Hepatocyte (in vitro differentiated cells): ENCODE data around the gene RBFOX2. TPM values are rescaled to one million over a fixed set of nuclear protein-coding genes. Genes with fewer than 3 reads are reported as not detected.

Experiments used
- DNase-seq: peaks from one replicate; pipeline ENCODE4 v3.0.0-alpha.2; 2016; ENCODE audit warnings: low spot score
- H2AFZ ChIP-seq: fragments of 200-600 bp; sonication (generic); 2 replicates; pipeline ENCODE4 v1.6.0; 2016; ENCODE audit warnings: antibody characterized with exemption, mild to moderate bottlenecking
- H3K27ac ChIP-seq: fragments of 200-600 bp; sonication (generic); 2 replicates; pipeline ENCODE4 v1.5.1; 2016; ENCODE audit warnings: mild to moderate bottlenecking
- H3K27me3 ChIP-seq: fragments of 200-600 bp; sonication (generic); 2 replicates; pipeline ENCODE4 v1.6.1; 2016
- H3K36me3 ChIP-seq: fragments of 200-600 bp; sonication (generic); replicated peaks from 2 replicates; pipeline ENCODE4 v1.5.1; 2016; ENCODE audit warnings: low read depth; ENCODE audit not compliant: insufficient read depth
- H3K4me1 ChIP-seq: fragments of 200-600 bp; sonication (generic); 2 replicates; pipeline ENCODE4 v1.5.1; 2016; ENCODE audit warnings: mild to moderate bottlenecking, moderate library complexity; ENCODE audit not compliant: insufficient read depth
- H3K4me2 ChIP-seq: fragments of 200-600 bp; sonication (generic); 2 replicates; pipeline ENCODE4 v1.6.0; 2016
- H3K4me3 ChIP-seq: fragments of 200-600 bp; sonication (generic); 2 replicates; pipeline ENCODE4 v1.5.1; 2016; ENCODE audit warnings: mild to moderate bottlenecking
- H3K79me2 ChIP-seq: fragments of 200-600 bp; sonication (generic); 2 replicates; pipeline ENCODE4 v1.6.0; 2017; ENCODE audit warnings: mild to moderate bottlenecking
- H3K9me2 ChIP-seq: fragments of 200-600 bp; sonication (generic); replicated peaks from 2 replicates; pipeline ENCODE4 v1.6.0; 2017; ENCODE audit warnings: mild to moderate bottlenecking; ENCODE audit not compliant: insufficient read depth
- H3K9me3 ChIP-seq: fragments of 200-600 bp; sonication (generic); 2 replicates; pipeline ENCODE4 v1.5.1; 2016; ENCODE audit warnings: low read depth, mild to moderate bottlenecking
- H4K20me1 ChIP-seq: fragments of 200-600 bp; sonication (generic); 2 replicates; pipeline ENCODE4 v1.6.0; 2016; ENCODE audit warnings: mild to moderate bottlenecking; ENCODE audit not compliant: insufficient read depth, poor library complexity, severe bottlenecking
- EZH2 ChIP-seq: fragments of 200-600 bp; sonication (generic); IDR thresholded peaks from 2 replicates; pipeline ENCODE4 v1.6.1; 2016; ENCODE audit warnings: antibody characterized with exemption, mild to moderate bottlenecking, borderline replicate concordance
- EZH2phosphoT487 ChIP-seq: fragments of 200-600 bp; sonication (generic); IDR thresholded peaks from one replicate; pipeline ENCODE4 v1.6.1; 2018; ENCODE audit warnings: antibody characterized with exemption, mild to moderate bottlenecking, low read depth, moderate library complexity; ENCODE audit not compliant: unreplicated experiment, severe bottlenecking
- WGBS: methylation state at CpG from one replicate; pipeline ENCODE4 v1.1.6; 2016; ENCODE audit warnings: low lambda C conversion rate; ENCODE audit errors: missing lambda C conversion rate; 5-methylcytosine and 5-hydroxymethylcytosine counted together
- polyA plus RNA-seq: library from polyadenylated mRNA; unstranded; fragments of >200 nt; fragmentation: Nextera tagmentation; extraction: Ambion mirVana; gene quantifications from 2 replicates; pipeline ENCODE4 v1.2.1, GENCODE V29; 2016
- total RNA-seq: library from RNA; depleted of rRNA; stranded (reverse); fragments of >200 nt; gene quantifications from 2 replicates; pipeline ENCODE4 v1.2.3, GENCODE V29; 2014
- TF ChIP-seq, protein P1 (sequence below): fragments of 200-600 bp; sonication (generic); IDR thresholded peaks from 2 replicates; pipeline ENCODE4 v1.5.1; 2016; ENCODE audit warnings: antibody characterized with exemption, mild to moderate bottlenecking; ENCODE audit not compliant: poor library complexity

The RBFOX2 gene
- total and polyA plus RNA-seq, 2 experiments from 2014 or later = 76.7 to 133 TPM

DNA sequence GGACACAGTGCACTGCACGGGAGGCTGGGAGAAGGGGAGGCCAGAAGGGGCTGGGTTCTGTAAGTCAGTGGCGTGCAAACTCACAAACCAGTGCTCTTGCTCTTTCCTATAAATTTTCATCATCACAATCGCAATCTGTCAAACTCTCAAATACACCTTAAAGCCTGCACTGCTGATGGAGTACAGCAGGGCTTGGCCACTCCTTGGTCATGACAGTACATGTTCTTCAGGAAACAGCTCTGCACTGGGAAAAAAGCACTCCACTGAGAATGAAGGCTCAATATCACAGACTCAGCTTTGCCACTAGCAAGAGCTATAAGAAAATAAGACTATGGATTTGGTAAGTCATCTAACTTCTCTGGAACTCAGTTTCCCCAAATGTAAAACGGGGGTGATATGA, 111.0 kb downstream of the RBFOX2 start:
- Histone ChIP-seq H4K20me1 (no peaks in the 10 kb centered on the region), H3K4me2 (no peak overlapping the region)
- WGBS = 94% methylated on average over 4 of the region's 4 CpGs

DNA sequence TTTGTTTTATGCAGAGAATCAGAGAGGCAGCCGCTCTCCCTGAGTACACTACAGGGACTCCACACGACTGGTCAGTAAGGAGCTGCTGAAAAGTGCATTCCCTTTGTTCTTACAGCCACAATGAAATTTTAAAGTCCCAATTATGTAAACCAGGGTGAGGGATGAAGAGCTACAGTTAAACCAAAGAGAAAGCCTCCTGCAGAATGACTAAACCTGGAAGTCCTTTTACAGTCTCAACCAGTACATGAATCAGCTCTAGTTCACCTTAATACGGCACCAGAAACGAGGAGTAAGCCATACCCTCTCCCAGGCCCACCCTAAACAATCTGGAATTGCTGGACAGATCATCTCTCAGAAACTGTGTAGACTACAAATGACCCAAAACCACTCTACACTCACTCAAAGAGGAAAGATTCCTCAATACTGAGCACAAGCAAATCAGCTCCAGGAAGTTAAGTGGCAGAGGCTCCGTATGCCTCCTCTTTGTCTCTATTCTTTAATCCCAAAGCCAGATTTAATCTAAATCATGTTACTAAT, 113.1 kb downstream of the RBFOX2 start:
- 13% methylated on average over 5 of the region's 5 CpGs for WGBS
- peaks cover 30% of the 10 kb centered on the region for H3K4me1 ChIP-seq
- no peak overlapping the region for H2AFZ ChIP-seq
- H3K9me3 ChIP-seq = no peaks in the 10 kb centered on the region
- no peaks in the 10 kb centered on the region for H3K27me3 ChIP-seq
- TF ChIP-seq, protein P1, sequence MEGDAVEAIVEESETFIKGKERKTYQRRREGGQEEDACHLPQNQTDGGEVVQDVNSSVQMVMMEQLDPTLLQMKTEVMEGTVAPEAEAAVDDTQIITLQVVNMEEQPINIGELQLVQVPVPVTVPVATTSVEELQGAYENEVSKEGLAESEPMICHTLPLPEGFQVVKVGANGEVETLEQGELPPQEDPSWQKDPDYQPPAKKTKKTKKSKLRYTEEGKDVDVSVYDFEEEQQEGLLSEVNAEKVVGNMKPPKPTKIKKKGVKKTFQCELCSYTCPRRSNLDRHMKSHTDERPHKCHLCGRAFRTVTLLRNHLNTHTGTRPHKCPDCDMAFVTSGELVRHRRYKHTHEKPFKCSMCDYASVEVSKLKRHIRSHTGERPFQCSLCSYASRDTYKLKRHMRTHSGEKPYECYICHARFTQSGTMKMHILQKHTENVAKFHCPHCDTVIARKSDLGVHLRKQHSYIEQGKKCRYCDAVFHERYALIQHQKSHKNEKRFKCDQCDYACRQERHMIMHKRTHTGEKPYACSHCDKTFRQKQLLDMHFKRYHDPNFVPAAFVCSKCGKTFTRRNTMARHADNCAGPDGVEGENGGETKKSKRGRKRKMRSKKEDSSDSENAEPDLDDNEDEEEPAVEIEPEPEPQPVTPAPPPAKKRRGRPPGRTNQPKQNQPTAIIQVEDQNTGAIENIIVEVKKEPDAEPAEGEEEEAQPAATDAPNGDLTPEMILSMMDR = no peak
- TF ChIP-seq EZH2phosphoT487 = no peak
- no peak for TF ChIP-seq EZH2
- H3K4me3 ChIP-seq = peak overlapping the region; percentile 20
- peaks cover 86% of the 10 kb centered on the region for H3K79me2 ChIP-seq
- no peaks in the 10 kb centered on the region for H4K20me1 ChIP-seq
- no peaks in the 10 kb centered on the region for H3K36me3 ChIP-seq
- DNase-seq = no peak
- H3K27ac ChIP-seq = peak overlapping the region; percentile 83
- no peaks in the 10 kb centered on the region for H3K9me2 ChIP-seq
- peak overlapping the region; percentile 80 for H3K4me2 ChIP-seq

More for the DNA sequence above, 111.0 kb downstream of the RBFOX2 start:
- H3K9me2 ChIP-seq = no peaks in the 10 kb centered on the region
- H3K4me3 ChIP-seq = no peak overlapping the region
- peaks cover 30% of the 10 kb centered on the region for H3K4me1 ChIP-seq
- no peaks in the 10 kb centered on the region for H3K36me3 ChIP-seq
- H2AFZ ChIP-seq = no peak overlapping the region
- DNase-seq = no peak
- peaks cover 74% of the 10 kb centered on the region for H3K79me2 ChIP-seq
- H3K27ac ChIP-seq = no peak overlapping the region
- TF ChIP-seq, protein P1 = no peak
- TF ChIP-seq EZH2phosphoT487 (no peak), EZH2 (no peak)
- no peaks in the 10 kb centered on the region for H3K27me3 ChIP-seq
- no peaks in the 10 kb centered on the region for H3K9me3 ChIP-seq

DNA sequence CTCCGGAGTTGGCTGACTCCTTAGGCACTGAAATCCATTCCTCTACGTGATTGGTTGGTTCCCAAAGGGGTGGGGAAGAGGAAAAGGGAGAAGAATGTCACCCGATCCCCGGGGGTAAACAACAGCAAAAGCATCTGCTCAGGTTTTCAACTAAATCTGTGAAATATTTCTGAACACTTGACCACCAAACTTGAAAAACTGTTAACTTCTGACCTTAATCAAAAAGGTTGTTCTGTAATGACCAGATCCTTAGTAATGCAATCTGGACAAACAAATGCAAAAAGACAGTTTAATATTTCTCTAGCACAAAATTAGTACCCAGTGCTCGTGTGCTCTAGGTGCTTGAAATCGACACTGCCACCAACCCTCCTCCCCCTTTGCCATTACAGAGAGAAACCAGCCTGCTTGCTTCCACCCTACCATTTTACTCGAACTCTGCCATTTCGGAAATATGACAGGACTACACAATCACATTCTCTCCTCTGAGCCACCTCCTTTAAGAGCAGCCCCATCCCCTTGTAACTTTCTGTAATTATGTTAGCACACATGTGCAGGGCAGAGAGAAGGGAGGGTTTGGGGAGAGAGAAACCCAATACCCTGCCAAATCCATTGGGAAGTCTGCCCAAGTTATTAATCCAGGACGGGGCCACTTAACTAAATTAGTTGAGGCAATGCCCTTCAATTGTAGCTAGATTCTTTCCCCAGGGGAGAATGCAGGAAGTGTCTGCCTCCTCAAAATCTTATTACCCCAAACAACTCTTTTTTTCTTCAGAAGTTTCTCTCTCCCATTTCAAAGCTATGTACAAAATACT, 113.8 kb downstream of the RBFOX2 start:
- no peaks in the 10 kb centered on the region for H4K20me1 ChIP-seq
- H3K9me2 ChIP-seq = no peaks in the 10 kb centered on the region
- 1% methylated on average over 9 of the region's 9 CpGs for WGBS
- peaks cover 34% of the 10 kb centered on the region for H3K4me1 ChIP-seq
- H2AFZ ChIP-seq = peak overlapping the region; percentile 2
- H3K79me2 ChIP-seq = peaks cover 88% of the 10 kb centered on the region
- peak overlapping the region; percentile 80 for H3K4me2 ChIP-seq
- no peaks in the 10 kb centered on the region for H3K36me3 ChIP-seq
- DNase-seq = peak; percentile 90
- no peak for TF ChIP-seq EZH2
- TF ChIP-seq, protein P1 = no peak
- TF ChIP-seq EZH2phosphoT487 = no peak
- H3K4me3 ChIP-seq = peak overlapping the region; percentile 20
- no peaks in the 10 kb centered on the region for H3K27me3 ChIP-seq
- H3K27ac ChIP-seq = peak overlapping the region; percentile 83
- no peaks in the 10 kb centered on the region for H3K9me3 ChIP-seq
